Sigmoid colon (tissue), 7 donors: ENCODE measurements around the gene HIRA. TPM values are rescaled to one million over a fixed set of nuclear protein-coding genes. Genes with fewer than 3 reads are reported as not detected.

ENCODE experiments used
- DNase-seq: peaks from one replicate; pipeline ENCODE4 v3.0.0-alpha.2; 2019
- H3K27ac ChIP-seq, 4 donors: fragments of 200-600 bp; sonication (generic); one replicate each; pipeline ENCODE4 v1.5.1; 2016 to 2019; ENCODE audit warnings: mild to moderate bottlenecking in 1 of 4
- H3K27me3 ChIP-seq, 3 donors: fragments of 200-600 bp; sonication (generic); one replicate each; pipeline ENCODE4 v1.5.1; 2019; ENCODE audit warnings: mild to moderate bottlenecking in 1 of 3
- H3K36me3 ChIP-seq, 4 donors: fragments of 200-600 bp; sonication (generic); one replicate each; pipeline ENCODE4 v1.5.1; 2016 to 2019
- H3K4me1 ChIP-seq, 4 donors: fragments of 200-600 bp; sonication (generic); one replicate each; pipeline ENCODE4 v1.5.1; 2017 to 2019
- H3K4me3 ChIP-seq, 4 donors: fragments of 200-600 bp; sonication (generic); one replicate each; pipeline ENCODE4 v1.5.1; 2017 to 2019; ENCODE audit warnings: mild to moderate bottlenecking in 2 of 4, moderate library complexity in 1 of 4
- H3K9me3 ChIP-seq, 4 donors: fragments of 200-600 bp in 3 of 4; sonication (generic) in 3 of 4; one replicate each; pipeline versions ENCODE4 v1.5.1 to v1.6.1; 2013 to 2019
- EP300 ChIP-seq, 4 donors: sonication (generic); formaldehyde crosslinking; IDR thresholded peaks; one replicate each; pipeline ENCODE4 v1.6.1; 2017; ENCODE audit warnings: antibody characterized with exemption in 4 of 4
- POLR2A ChIP-seq, 2 donors: fragments of 450-650 bp; IDR thresholded peaks; one replicate each; pipeline ENCODE4 v1.6.1; 2016; ENCODE audit warnings: antibody characterized with exemption in 2 of 2, mild to moderate bottlenecking in 2 of 2, moderate library complexity in 2 of 2
- POLR2AphosphoS5 ChIP-seq, 4 donors: sonication (generic); formaldehyde crosslinking; IDR thresholded peaks; one replicate each; pipeline ENCODE4 v1.6.1; 2017; ENCODE audit warnings: antibody characterized with exemption in 4 of 4
- WGBS, 2 donors: extraction: QIAGEN DNeasy Blood & Tissue Kit; methylation state at CpG; one replicate each; pipeline ENCODE4 v1.1.7; 2013; 5-methylcytosine and 5-hydroxymethylcytosine counted together
- intact Hi-C: fragments of 100-400 bp; cut with DNase I; formaldehyde crosslinking; loops from one replicate; pipeline ENCODE4 v1.15.1; 2023
- polyA plus RNA-seq, 3 donors: library from polyadenylated mRNA; stranded (reverse); fragments of 200-250 nt; gene quantifications; one replicate each; pipeline ENCODE4 v1.2.3, GENCODE V29; 2013
- total RNA-seq, 4 donors: library from RNA; depleted of rRNA; stranded (reverse); fragments of >200 nt; gene quantifications; one replicate each; pipeline ENCODE4 v1.1.0, GENCODE V29; 2016
- TF ChIP-seq, protein P1 (sequence below), 4 experiments: fragments of 450-650 bp in 3 of 4; fragments of 200-600 bp in 1 of 4; IDR thresholded peaks; one replicate each; pipeline ENCODE4 v1.5.1; 2016 to 2019; ENCODE audit warnings: antibody characterized with exemption in 4 of 4, mild to moderate bottlenecking in 3 of 4, moderate library complexity in 2 of 4
- donor health status: healthy with polysubstance abuse.
- donor health status: Bipolar disorder and iron deficiency.
- donor health status: healthy.

HIRA gene
- total and polyA plus RNA-seq, 7 donors = 11.1 to 25.0 (median 15.3) TPM

DNA sequence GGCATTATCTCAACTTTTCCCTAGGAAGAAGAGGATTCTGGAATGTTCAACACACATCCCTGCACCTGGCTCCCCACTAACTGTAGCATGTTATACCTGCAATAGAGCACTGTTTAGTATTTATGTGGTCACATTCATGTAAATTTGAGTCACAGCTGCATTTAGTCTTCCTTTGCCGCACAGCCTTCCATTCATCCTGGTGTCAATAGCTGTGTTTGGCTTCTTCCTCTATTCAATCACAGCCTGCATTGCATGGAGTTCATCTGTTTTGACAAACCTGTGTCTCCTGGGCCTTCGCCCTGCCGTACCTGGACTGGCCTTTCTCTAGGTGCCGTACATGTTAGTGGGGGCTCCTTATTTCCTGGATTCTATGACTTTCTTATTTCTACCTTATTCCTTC, 20.0 kb upstream of the HIRA start:
- 98% methylated on average over 4 of the region's 4 CpGs for WGBS, 2 donors
- Histone ChIP-seq H3K4me3 (no peak overlapping the region), H3K9me3 (no peaks in the 10 kb centered on the region), H3K27me3 (no peaks in the 10 kb centered on the region), H3K4me1 (peaks cover 0 to 12% (median 9%) of the 10 kb centered on the region in 4 donors), H3K36me3 (peaks cover 23 to 66% (median 37%) of the 10 kb centered on the region in 4 donors), H3K27ac (no peak overlapping the region)
- intact Hi-C loops = no loop called here
- TF ChIP-seq EP300 (IDR thresholded peaks at IDR 0.05) = no peak
- TF ChIP-seq POLR2AphosphoS5 (IDR thresholded peaks at IDR 0.05) = no peak
- no peak for TF ChIP-seq POLR2A (IDR thresholded peaks at IDR 0.05)
- TF ChIP-seq, protein P1, sequence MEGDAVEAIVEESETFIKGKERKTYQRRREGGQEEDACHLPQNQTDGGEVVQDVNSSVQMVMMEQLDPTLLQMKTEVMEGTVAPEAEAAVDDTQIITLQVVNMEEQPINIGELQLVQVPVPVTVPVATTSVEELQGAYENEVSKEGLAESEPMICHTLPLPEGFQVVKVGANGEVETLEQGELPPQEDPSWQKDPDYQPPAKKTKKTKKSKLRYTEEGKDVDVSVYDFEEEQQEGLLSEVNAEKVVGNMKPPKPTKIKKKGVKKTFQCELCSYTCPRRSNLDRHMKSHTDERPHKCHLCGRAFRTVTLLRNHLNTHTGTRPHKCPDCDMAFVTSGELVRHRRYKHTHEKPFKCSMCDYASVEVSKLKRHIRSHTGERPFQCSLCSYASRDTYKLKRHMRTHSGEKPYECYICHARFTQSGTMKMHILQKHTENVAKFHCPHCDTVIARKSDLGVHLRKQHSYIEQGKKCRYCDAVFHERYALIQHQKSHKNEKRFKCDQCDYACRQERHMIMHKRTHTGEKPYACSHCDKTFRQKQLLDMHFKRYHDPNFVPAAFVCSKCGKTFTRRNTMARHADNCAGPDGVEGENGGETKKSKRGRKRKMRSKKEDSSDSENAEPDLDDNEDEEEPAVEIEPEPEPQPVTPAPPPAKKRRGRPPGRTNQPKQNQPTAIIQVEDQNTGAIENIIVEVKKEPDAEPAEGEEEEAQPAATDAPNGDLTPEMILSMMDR (IDR thresholded peaks at IDR 0.05) = no peak
- no peak for DNase-seq

DNA sequence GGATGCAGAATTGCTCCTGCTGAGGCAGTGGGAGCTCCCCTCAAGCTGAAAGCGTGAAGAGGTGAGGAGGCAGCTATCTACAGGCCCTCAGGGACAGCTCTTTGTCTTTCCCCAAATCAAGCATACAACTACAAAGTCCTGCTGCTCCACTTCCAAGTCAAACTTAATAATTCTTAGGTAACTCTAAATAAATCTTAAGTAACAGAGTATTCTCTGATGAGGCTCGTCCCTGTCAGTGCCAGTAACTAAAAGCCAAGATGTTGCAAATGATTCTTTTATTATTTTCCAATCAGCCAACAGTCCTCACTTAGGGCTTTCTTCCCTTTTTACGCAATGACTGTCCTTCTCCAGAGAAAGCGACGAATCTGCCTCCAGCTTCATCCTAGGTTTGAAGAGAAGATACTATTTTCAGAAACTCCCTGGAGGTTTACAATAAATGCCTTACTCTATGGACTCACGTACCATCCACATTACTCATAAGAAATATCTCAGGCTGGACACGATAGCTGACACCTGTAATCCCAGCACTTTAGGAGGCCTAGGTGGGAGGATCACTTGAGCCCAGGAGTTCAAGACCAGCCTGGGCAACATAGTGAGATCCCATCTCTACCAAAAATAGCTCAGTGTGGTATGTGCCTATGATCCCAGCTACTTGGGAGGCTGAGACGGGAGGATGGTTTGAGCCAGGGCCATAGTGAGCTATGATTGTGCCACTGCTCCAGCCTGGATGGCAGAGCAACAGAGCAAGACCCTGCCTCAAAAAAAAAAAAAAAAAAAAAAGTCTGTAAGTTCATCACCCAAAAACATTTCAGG, 19.0 kb upstream of the HIRA start:
- Histone ChIP-seq H3K4me3 (no peak overlapping the region), H3K27ac (no peak overlapping the region), H3K27me3 (no peaks in the 10 kb centered on the region), H3K4me1 (peaks cover 0 to 22% (median 19%) of the 10 kb centered on the region in 4 donors), H3K9me3 (no peaks in the 10 kb centered on the region), H3K36me3 (peaks cover 15 to 56% (median 27%) of the 10 kb centered on the region in 4 donors)
- TF ChIP-seq POLR2A (IDR thresholded peaks at IDR 0.05) (no peak), POLR2AphosphoS5 (IDR thresholded peaks at IDR 0.05) (no peak), EP300 (IDR thresholded peaks at IDR 0.05) (no peak)
- TF ChIP-seq, protein P1 (IDR thresholded peaks at IDR 0.05) = no peak
- intact Hi-C loops = no loop called here
- no peak for DNase-seq
- 94 to 96% methylated on average over 8 of the region's 8 CpGs for WGBS, 2 donors

DNA sequence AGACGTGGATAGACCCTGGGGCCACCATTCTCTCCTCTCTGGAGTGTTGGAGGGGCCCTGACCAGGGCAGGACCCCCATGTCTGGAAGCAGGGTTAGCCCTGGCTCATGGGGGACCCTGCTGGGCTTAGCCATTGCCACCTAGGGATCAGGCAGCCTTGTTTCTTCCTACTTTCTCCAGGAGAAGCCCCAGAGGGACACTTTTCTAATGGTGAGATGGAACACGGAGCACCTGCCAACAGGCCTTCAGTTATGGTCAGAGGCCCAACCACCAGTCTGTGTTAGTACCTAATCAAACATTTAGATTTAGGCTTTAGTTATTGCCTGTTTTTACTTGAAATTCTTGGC, 17.9 kb upstream of the HIRA start:
- no peak for DNase-seq
- H3K4me1 ChIP-seq = peaks cover 0 to 27% (median 23%) of the 10 kb centered on the region in 4 donors
- no peaks in the 10 kb centered on the region for H3K9me3 ChIP-seq
- TF ChIP-seq POLR2AphosphoS5 (IDR thresholded peaks at IDR 0.05) (no peak), POLR2A (IDR thresholded peaks at IDR 0.05) (no peak), EP300 (IDR thresholded peaks at IDR 0.05) (no peak)
- H3K27ac ChIP-seq = no peak overlapping the region
- intact Hi-C loops = loop anchor here (5.0 to 10.0 kb wide), 4 partner anchors 272 to 493 kb away; partner anchors contain the start of genes COMT, DGCR2, GNB1L and RTL10
- H3K4me3 ChIP-seq = no peak overlapping the region
- H3K36me3 ChIP-seq = peaks cover 4 to 49% (median 17%) of the 10 kb centered on the region in 4 donors
- H3K27me3 ChIP-seq = no peaks in the 10 kb centered on the region
- 86% methylated on average over 2 of the region's 2 CpGs for WGBS, 2 donors

DNA sequence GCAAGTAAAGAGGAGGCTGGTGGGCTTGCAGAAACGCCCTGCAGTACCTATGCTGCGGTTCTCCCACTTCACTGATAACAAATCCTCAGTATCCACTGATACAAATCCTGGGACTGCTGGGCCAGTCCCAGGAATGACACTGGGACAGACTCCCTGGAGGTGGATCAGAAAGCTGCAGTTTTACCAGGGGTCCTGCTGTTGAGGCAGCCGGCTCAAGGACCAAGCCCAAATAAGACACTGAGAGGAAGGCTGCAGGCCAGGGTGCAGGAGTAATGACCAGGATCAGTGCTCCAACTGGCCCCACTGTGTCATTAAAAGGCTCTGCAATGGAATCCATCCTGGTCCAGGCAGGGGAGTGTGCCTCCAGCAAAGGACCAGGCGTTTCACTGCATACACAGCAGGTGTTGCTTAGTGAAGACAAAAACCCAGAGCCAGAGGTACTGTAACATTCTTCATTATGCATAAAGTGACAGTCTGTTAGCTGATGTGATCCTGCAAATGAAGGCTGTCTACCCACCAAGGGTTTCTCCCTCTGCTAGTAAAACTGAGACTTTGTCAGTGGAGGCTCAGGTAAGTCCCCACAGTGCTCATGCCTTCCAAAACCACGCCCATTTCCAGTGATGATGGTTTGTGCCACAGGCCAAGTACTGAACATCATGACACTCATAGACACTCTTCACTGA, 17.3 kb upstream of the HIRA start:
- intact Hi-C loops = loop anchor here (5.0 to 10.0 kb wide), 4 partner anchors 272 to 493 kb away; partner anchors contain the start of genes COMT, DGCR2, GNB1L and RTL10
- H3K36me3 ChIP-seq = peaks cover 7 to 49% (median 17%) of the 10 kb centered on the region in 4 donors
- H3K9me3 ChIP-seq = no peaks in the 10 kb centered on the region
- TF ChIP-seq, protein P1 (IDR thresholded peaks at IDR 0.05) = no peak
- TF ChIP-seq POLR2A (IDR thresholded peaks at IDR 0.05) (no peak), POLR2AphosphoS5 (IDR thresholded peaks at IDR 0.05) (no peak), EP300 (IDR thresholded peaks at IDR 0.05) (no peak)
- peak overlapping the region in 3 of 4 donors; percentile 91 to 93 (median 92) for H3K27ac ChIP-seq
- peak overlapping the region in 1 of 4 donors; percentile 94 for H3K4me3 ChIP-seq
- no peaks in the 10 kb centered on the region for H3K27me3 ChIP-seq
- no peak for DNase-seq
- H3K4me1 ChIP-seq = peaks cover 0 to 27% (median 23%) of the 10 kb centered on the region in 4 donors
- WGBS, 2 donors = 81 to 85% methylated on average over 5 of the region's 5 CpGs
